ENCODE measurements around the gene FADS2.

Gene FADS2

GRCh38 chr11:61904539-61905048, 76.5 kb downstream of the FADS2 start:
- no peaks in the 10 kb centered on the region for H3K27me3 Mint-ChIP-seq
- no peaks in the 10 kb centered on the region for H3K9me3 Mint-ChIP-seq
- H3K4me3 Mint-ChIP-seq = no peak overlapping the region
- no peak overlapping the region for H3K27ac Mint-ChIP-seq
- H3K36me3 Mint-ChIP-seq = no peaks in the 10 kb centered on the region
- ATAC-seq = no peak
- no peaks in the 10 kb centered on the region for H3K4me1 Mint-ChIP-seq

DNA sequence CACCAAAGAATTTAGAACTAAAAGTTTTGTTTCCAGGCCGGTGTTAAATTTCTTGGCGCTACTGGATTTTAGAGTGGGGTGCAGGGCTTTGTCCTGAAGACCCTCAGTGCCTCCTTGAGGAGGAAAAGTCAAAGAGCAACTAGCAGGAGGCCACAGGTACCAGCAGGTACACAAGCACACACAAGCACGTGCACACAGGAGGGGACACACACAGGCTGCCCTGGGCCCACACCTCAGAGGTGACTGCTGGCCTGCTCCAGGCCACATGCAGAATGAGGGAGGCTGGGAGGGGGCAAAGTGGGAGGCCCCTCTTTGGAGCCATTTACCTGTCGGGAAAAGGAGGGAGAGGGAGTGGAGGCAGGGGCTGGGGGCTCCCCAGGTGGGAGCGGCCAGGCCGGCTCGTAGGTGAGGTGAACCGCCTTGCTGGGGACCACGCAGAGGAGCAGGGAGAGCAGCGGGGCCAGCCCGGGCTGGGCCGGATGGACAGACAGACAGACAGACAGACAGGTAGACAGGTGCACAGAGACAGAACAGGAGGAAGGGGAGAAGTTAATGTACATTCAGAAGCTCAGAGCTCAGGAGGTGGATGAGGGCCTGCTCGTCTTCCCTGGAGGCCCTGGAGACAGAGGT, 77.1 kb downstream of the FADS2 start:
- no peak overlapping the region for H3K4me3 Mint-ChIP-seq
- no peaks in the 10 kb centered on the region for H3K27me3 Mint-ChIP-seq
- no peaks in the 10 kb centered on the region for H3K4me1 Mint-ChIP-seq
- H3K27ac Mint-ChIP-seq = no peak overlapping the region
- H3K9me3 Mint-ChIP-seq = no peaks in the 10 kb centered on the region
- ATAC-seq = no peak
- H3K36me3 Mint-ChIP-seq = no peaks in the 10 kb centered on the region

- H3K27ac Mint-ChIP-seq = no peak overlapping the region
- H3K4me1 Mint-ChIP-seq = no peaks in the 10 kb centered on the region
- H3K36me3 Mint-ChIP-seq = no peaks in the 10 kb centered on the region
- H3K4me3 Mint-ChIP-seq = no peak overlapping the region
- no peaks in the 10 kb centered on the region for H3K9me3 Mint-ChIP-seq
- ATAC-seq = peak; percentile 4
- H3K27me3 Mint-ChIP-seq = no peaks in the 10 kb centered on the region
Observed at GRCh38 chr11:61905801-61906521, 77.9 kb downstream of the FADS2 start.

DNA sequence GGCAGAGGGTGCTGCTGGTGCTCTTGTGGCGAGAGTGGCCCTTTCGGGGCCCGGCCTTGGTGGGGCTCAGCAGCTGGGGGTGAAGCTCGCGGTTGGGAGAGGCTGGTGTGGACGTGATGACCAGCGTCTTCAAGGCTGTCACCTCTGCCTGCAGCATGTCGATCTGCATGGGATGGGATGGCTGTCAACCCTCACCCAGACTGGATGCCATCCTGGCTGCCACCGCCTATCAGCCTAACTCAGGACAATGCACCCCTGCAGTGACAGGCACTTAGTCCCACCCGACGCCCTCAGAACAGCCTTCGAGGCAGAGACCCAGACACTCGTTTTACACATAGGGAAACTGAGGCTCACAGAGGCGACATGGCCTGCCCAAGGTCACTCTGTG, 78.4 kb downstream of the FADS2 start:
- Mint-ChIP-seq H3K9me3 (no peaks in the 10 kb centered on the region), H3K27me3 (peaks cover 3% of the 10 kb centered on the region), H3K36me3 (no peaks in the 10 kb centered on the region), H3K4me3 (no peak overlapping the region), H3K4me1 (no peaks in the 10 kb centered on the region), H3K27ac (no peak overlapping the region)
- ATAC-seq = no peak

GRCh38 chr11:61907282-61907681, 79.2 kb downstream of the FADS2 start:
- no peak overlapping the region for H3K27ac Mint-ChIP-seq

DNA sequence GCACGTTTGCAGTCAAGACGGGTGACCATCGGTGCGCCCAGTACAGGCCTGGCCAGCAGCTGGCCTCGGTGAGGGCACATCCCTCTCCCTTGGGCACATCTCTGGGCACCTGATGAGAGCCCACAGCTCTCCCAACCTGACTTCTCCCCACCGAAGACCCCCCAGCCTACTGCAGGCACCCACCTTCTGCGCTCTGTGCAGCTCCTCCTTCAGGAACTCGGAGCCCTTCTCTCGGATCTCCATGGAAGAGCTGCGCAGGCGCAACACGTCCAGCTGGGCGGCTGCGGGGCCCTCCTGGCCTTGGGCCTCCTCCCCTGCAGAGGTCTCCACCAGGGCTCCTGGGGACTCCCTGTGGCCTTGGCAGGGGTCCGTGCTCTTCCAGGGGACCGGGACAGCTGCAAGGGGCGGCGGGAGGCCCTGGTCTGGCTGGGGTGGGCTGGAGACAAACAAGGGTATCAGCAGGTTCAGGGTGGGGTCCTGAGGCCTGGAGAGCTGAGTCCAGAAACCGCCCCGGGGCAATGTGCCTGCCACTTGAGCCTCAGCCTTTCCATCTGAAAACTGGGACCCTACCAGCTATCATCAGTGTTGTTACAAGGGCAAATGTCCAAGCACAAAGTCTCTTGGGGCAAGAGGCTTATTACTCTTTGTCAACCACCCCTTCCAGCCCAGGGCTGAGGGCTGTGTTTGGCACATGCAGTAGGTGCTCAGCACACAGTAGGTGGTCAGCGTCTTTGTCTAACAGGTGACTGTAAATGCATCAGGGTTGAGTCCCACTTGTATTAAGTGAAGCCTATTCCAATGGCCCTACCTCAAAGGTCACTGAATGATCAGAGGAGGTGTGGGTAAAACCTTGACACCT, 80.0 kb downstream of the FADS2 start:
- H3K4me3 Mint-ChIP-seq = no peak overlapping the region
- no peak overlapping the region for H3K27ac Mint-ChIP-seq
- H3K4me1 Mint-ChIP-seq = peaks cover 9% of the 10 kb centered on the region
- H3K36me3 Mint-ChIP-seq = no peaks in the 10 kb centered on the region
- peaks cover 19% of the 10 kb centered on the region for H3K27me3 Mint-ChIP-seq
- no peak for ATAC-seq
- no peaks in the 10 kb centered on the region for H3K9me3 Mint-ChIP-seq

More at GRCh38 chr11:61907282-61907681, 79.2 kb downstream of the FADS2 start:
- H3K27me3 Mint-ChIP-seq = peaks cover 11% of the 10 kb centered on the region
- peaks cover 1% of the 10 kb centered on the region for H3K4me1 Mint-ChIP-seq
- no peaks in the 10 kb centered on the region for H3K36me3 Mint-ChIP-seq
- no peaks in the 10 kb centered on the region for H3K9me3 Mint-ChIP-seq
- H3K4me3 Mint-ChIP-seq = no peak overlapping the region
- no peak for ATAC-seq

DNA sequence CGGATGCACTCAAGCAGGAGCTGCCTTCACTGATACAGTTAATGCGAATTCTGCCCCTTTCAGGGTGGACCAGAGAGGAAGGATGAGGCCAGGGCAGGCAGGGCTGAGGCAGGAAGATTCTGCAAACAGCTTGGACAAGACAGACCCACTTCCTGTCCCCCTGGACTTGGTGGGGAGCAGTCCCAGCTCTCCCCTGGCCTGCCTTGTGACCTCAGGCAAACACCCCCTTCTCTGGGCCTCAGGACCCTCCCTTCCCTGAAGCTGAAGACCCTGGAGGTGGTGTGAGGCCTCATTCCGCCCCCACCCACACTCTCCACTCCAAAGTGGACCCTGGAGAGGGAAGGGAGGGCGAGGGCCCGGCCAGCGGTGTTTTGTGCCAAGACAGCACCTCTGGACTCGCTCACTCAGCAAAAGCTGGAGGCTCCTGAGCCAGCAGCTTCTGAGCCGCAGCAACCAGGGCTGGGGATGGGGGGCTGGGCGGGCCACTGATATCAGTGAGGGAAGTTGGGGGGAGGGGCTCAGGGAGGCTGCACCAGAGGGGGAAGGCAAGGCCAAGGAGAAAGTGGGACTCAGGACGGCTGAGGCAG, 80.7 kb downstream of the FADS2 start:
- Mint-ChIP-seq H3K4me1 (peaks cover 10% of the 10 kb centered on the region), H3K9me3 (no peaks in the 10 kb centered on the region), H3K4me3 (no peak overlapping the region), H3K27ac (no peak overlapping the region), H3K27me3 (peaks cover 23% of the 10 kb centered on the region), H3K36me3 (no peaks in the 10 kb centered on the region)
- ATAC-seq = no peak

- Mint-ChIP-seq H3K9me3 (no peaks in the 10 kb centered on the region), H3K27ac (no peak overlapping the region), H3K36me3 (no peaks in the 10 kb centered on the region), H3K27me3 (peaks cover 39% of the 10 kb centered on the region), H3K4me3 (no peak overlapping the region), H3K4me1 (peaks cover 10% of the 10 kb centered on the region)
- ATAC-seq = no peak
Observed at GRCh38 chr11:61910187-61911127, 82.4 kb downstream of the FADS2 start.

GRCh38 chr11:61911128-61911700, 83.1 kb downstream of the FADS2 start:
- H3K9me3 Mint-ChIP-seq = no peaks in the 10 kb centered on the region
- no peak for ATAC-seq

DNA sequence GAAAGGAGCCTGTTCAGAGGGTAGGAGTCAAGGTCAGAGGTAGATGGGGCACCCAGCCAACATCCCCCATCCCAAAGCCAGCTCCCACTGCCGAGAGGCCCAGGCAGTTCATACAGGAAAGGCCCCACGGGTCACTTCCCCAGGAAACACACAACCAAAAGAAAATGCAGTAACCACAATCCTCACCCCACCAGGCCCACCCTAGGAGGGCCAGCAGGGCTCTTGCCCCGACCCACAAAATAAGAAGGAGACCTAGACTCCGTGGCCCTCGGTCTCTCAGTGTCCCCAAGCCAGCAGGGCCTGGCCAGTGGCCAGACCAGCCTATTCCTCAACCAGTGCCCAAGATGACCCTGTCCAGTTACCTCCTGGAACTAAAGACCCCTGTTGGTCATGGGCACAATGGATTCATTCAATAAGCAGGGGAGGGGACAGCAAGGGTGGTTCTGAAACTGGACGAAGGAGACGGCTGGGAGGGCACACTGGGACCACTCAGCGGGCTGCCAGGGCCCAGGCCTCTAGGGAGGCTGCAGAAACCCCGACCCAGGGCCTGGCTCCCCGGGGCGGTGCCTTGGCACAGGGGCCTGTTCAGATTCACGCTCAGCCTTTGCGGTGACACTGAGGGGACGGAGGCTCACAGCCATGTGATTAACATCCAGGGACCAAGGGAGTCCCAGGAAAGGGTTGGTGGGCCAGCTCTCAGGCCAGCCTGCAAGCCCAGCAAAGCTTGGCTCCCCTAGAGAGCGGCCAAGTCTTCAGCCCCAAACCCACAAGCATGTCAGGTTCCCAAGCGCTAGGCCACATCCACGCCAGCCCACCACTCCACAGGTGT, 83.8 kb downstream of the FADS2 start:
- Mint-ChIP-seq H3K9me3 (no peaks in the 10 kb centered on the region), H3K27me3 (peaks cover 52% of the 10 kb centered on the region), H3K36me3 (no peaks in the 10 kb centered on the region), H3K27ac (no peak overlapping the region), H3K4me3 (no peak overlapping the region), H3K4me1 (peaks cover 10% of the 10 kb centered on the region)
- no peak for ATAC-seq

More at GRCh38 chr11:61911128-61911700, 83.1 kb downstream of the FADS2 start:
- peaks cover 10% of the 10 kb centered on the region for H3K4me1 Mint-ChIP-seq
- no peak overlapping the region for H3K4me3 Mint-ChIP-seq
- H3K27ac Mint-ChIP-seq = no peak overlapping the region
- no peaks in the 10 kb centered on the region for H3K36me3 Mint-ChIP-seq
- H3K27me3 Mint-ChIP-seq = peaks cover 45% of the 10 kb centered on the region

DNA sequence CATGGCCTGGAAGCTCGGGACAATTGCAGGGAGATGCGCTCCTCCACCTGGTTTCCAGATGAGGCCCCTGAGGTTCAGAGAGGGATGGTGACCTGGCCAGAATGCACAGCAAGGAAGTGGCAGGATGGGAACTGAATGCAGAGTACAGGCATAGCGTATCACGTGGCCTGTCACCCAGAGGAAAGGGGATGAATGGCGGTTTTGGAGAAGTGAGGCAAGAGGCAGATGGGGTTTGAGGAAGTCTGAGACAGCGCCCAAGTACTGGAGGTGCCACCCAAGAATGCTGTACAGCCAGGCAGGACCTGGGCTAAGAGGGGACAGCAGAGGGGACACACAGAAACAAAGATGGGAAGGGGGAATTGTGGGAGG, 84.4 kb downstream of the FADS2 start:
- Mint-ChIP-seq H3K9me3 (no peaks in the 10 kb centered on the region), H3K4me3 (no peak overlapping the region), H3K27ac (no peak overlapping the region), H3K36me3 (no peaks in the 10 kb centered on the region), H3K27me3 (peaks cover 55% of the 10 kb centered on the region), H3K4me1 (peaks cover 10% of the 10 kb centered on the region)
- no peak for ATAC-seq

- H3K36me3 Mint-ChIP-seq = no peaks in the 10 kb centered on the region
- H3K9me3 Mint-ChIP-seq = no peaks in the 10 kb centered on the region
- no peak overlapping the region for H3K4me3 Mint-ChIP-seq
- H3K27ac Mint-ChIP-seq = no peak overlapping the region
- H3K4me1 Mint-ChIP-seq = peaks cover 17% of the 10 kb centered on the region
- no peak for ATAC-seq
- H3K27me3 Mint-ChIP-seq = peaks cover 62% of the 10 kb centered on the region
Observed at GRCh38 chr11:61912991-61913698, 85.0 kb downstream of the FADS2 start.

All from stimulated activated memory B cell treated with anti-CD40 and anti-IgM and Interleukin-4, amounts not matched to agents 10 μg/mL and 1 μg/mL and 100 μg/mL, for 72 hours (primary cell).